Fibroblast of pulmonary artery (primary cell): ENCODE data around the gene LBX2.

ENCODE experiments used
- DNase-seq: peaks from one replicate; pipeline ENCODE4 v3.0.0-alpha.2; 2010; ENCODE audit warnings: low read depth
- H3K4me3 ChIP-seq: replicated peaks from 2 replicates; pipeline ENCODE4 v1.5.1; 2011; ENCODE audit warnings: low read depth, mild to moderate bottlenecking, control low read depth, low read length, moderate library complexity
- CTCF ChIP-seq: IDR thresholded peaks from 2 replicates; pipeline ENCODE4 v1.5.1; 2011; ENCODE audit warnings: mild to moderate bottlenecking, control low read depth, low read length, inconsistent platforms; ENCODE audit errors: missing control alignments

LBX2 gene

GRCh38 chr2:74510272-74510671 is 10.9 kb upstream of the LBX2 start:
- TF ChIP-seq CTCF: no peak
- DNase-seq: no peak
- H3K4me3 ChIP-seq: no peak overlapping the region

GRCh38 chr2:74507926-74508520 is 8.6 kb upstream of the LBX2 start:
- DNase-seq: peak; percentile 29
- H3K4me3 ChIP-seq: peak overlapping the region; percentile 95
- no peak for TF ChIP-seq CTCF

- H3K4me3 ChIP-seq: peak within 1 kb of the TSS; percentile 95
- peak; percentile 98 for DNase-seq
- TF ChIP-seq CTCF: peak; percentile 47
Observed at GRCh38 chr2:74507145-74507925, 7.9 kb upstream of the LBX2 start, which contains the start of gene PCGF1. PCGF1 (minus strand) TSS chr2:74507695; CDS start chr2:74507668, 27 bp downstream.

GRCh38 chr2:74505448-74506246 is 6.2 kb upstream of the LBX2 start:
- DNase-seq: no peak
- peak overlapping the region; percentile 62 for H3K4me3 ChIP-seq
- no peak for TF ChIP-seq CTCF

- no peak for TF ChIP-seq CTCF
- no peak for DNase-seq
- peak overlapping the region; percentile 62 for H3K4me3 ChIP-seq
Observed at GRCh38 chr2:74504591-74504990, 5.2 kb upstream of the LBX2 start.

- H3K4me3 ChIP-seq: peak overlapping the region; percentile 62
- no peak for TF ChIP-seq CTCF
- peak; percentile 35 for DNase-seq
Observed at GRCh38 chr2:74503506-74504475, 4.4 kb upstream of the LBX2 start.
